Natural killer cell (primary cell): ENCODE data around the gene THY1. TPM values are rescaled to one million over a fixed set of nuclear protein-coding genes. Genes with fewer than 3 reads are reported as not detected.

ENCODE experiments used
- ATAC-seq, 3 donors: fragments of 150-1000 bp in 2 of 3; fragments of 200-7000 bp in 1 of 3; cut with Tn5 transposase; 1 replicate in 1 of 3; 2 replicates in 2 of 3; pipeline ENCODE4 v1.10.0; 2021; ENCODE audit warnings: mild to moderate bottlenecking in 2 of 3, moderate library complexity in 2 of 3
- DNase-seq, 2 donors: peaks; one replicate each; pipeline versions ENCODE4 v3.0.0 to v3.0.0-alpha.2; 2013 to 2021; ENCODE audit warnings: mixed read lengths in 1 of 2
- H3K27ac ChIP-seq: one replicate; pipeline ENCODE4 v1.5.1; 2013; ENCODE audit warnings: mild to moderate bottlenecking, low read length
- H3K27me3 ChIP-seq: one replicate; pipeline ENCODE4 v1.6.1; 2013; ENCODE audit warnings: low read length; ENCODE audit not compliant: control insufficient read depth, insufficient read depth
- H3K36me3 ChIP-seq: one replicate; pipeline ENCODE4 v1.6.1; 2013; ENCODE audit warnings: low read length; ENCODE audit not compliant: control insufficient read depth, insufficient read depth
- H3K4me1 ChIP-seq: one replicate; pipeline ENCODE4 v1.6.1; 2013; ENCODE audit warnings: low read length; ENCODE audit not compliant: control insufficient read depth, insufficient read depth
- H3K4me3 ChIP-seq: one replicate; pipeline ENCODE4 v1.5.1; 2013; ENCODE audit warnings: low read length
- H3K9me3 ChIP-seq: one replicate; pipeline ENCODE4 v1.6.1; 2013; ENCODE audit warnings: low read length; ENCODE audit not compliant: control insufficient read depth, insufficient read depth
- H3K27ac Mint-ChIP-seq, 2 donors: one replicate each; pipeline ENCODE4 v1.8.0; 2022; ENCODE audit warnings: mild to moderate bottlenecking in 2 of 2, mixed read lengths in 2 of 2, moderate library complexity in 1 of 2
- H3K27me3 Mint-ChIP-seq, 2 donors: one replicate each; pipeline ENCODE4 v1.8.0; 2022; ENCODE audit warnings: low read depth in 2 of 2, mixed read lengths in 2 of 2
- H3K36me3 Mint-ChIP-seq: one replicate; pipeline ENCODE4 v1.8.0; 2022; ENCODE audit warnings: mixed read lengths
- H3K4me1 Mint-ChIP-seq, 2 donors: one replicate each; pipeline ENCODE4 v1.8.0; 2022; ENCODE audit warnings: mixed read lengths in 2 of 2
- H3K4me3 Mint-ChIP-seq: one replicate; pipeline ENCODE4 v1.8.0; 2022; ENCODE audit warnings: mild to moderate bottlenecking, moderate library complexity, mixed read lengths
- H3K9me3 Mint-ChIP-seq, 2 donors: one replicate each; pipeline ENCODE4 v1.8.0; 2022; ENCODE audit warnings: mixed read lengths in 2 of 2
- CTCF ChIP-seq: fragments of 200-600 bp; IDR thresholded peaks from one replicate; pipeline ENCODE4 v1.8.0; 2022; ENCODE audit warnings: antibody characterized with exemption
- WGBS: methylation state at CpG from one replicate; pipeline ENCODE4 v1.1.7; 2013; ENCODE audit warnings: missing lambda C conversion rate; ENCODE audit not compliant: insufficient coverage; 5-methylcytosine and 5-hydroxymethylcytosine counted together
- intact Hi-C: fragments of 100-400 bp; cut with micrococcal nuclease; formaldehyde crosslinking; loops from one replicate; pipeline ENCODE4 v1.14.2; 2022
- total RNA-seq, 4 donors: library from RNA; stranded (reverse); fragments of 120-200 nt in 1 of 4; gene quantifications; one replicate each; pipeline versions ENCODE4 v1.2.3 to v1.2.4, GENCODE V29; 2013 to 2022

THY1 gene
- total RNA-seq, 3 donors from 2014 or later (not counting 1 experiment from before 2014, with no cell fraction given) = not detected

- no peaks in the 10 kb centered on the region for H3K36me3 Mint-ChIP-seq
- no peak for ATAC-seq
Observed at GRCh38 chr11:119371778-119372182, 51.2 kb downstream of the THY1 start.

GRCh38 chr11:119371067-119371601, 51.8 kb downstream of the THY1 start:
- Mint-ChIP-seq H3K9me3 (no peaks in the 10 kb centered on the region), H3K4me3 (no peak overlapping the region), H3K27me3 (peaks cover 22 to 30% of the 10 kb centered on the region in 2 donors), H3K36me3 (no peaks in the 10 kb centered on the region), H3K4me1 (peaks cover 0 to 6% of the 10 kb centered on the region in 2 donors), H3K27ac (no peak overlapping the region)
- Histone ChIP-seq H3K36me3 (no peaks in the 10 kb centered on the region), H3K27ac (no peak overlapping the region), H3K4me1 (peaks cover 13% of the 10 kb centered on the region), H3K9me3 (no peaks in the 10 kb centered on the region), H3K27me3 (no peaks in the 10 kb centered on the region), H3K4me3 (no peak overlapping the region)
- no peak for TF ChIP-seq CTCF
- intact Hi-C loops = no loop called here
- no peak for DNase-seq
- ATAC-seq = no peak
- 89% methylated on average over 8 of the region's 8 CpGs for WGBS

More at GRCh38 chr11:119371778-119372182, 51.2 kb downstream of the THY1 start:
- Histone ChIP-seq H3K4me1 (peaks cover 13% of the 10 kb centered on the region), H3K27me3 (no peaks in the 10 kb centered on the region), H3K9me3 (no peaks in the 10 kb centered on the region), H3K4me3 (no peak overlapping the region), H3K27ac (no peak overlapping the region), H3K36me3 (no peaks in the 10 kb centered on the region)
- peaks cover 0 to 6% of the 10 kb centered on the region in 2 donors for H3K4me1 Mint-ChIP-seq
- intact Hi-C loops = no loop called here
- H3K4me3 Mint-ChIP-seq = no peak overlapping the region
- peaks cover 15 to 24% of the 10 kb centered on the region in 2 donors for H3K27me3 Mint-ChIP-seq
- no peak for TF ChIP-seq CTCF
- WGBS = 77% methylated on average over 8 of the region's 8 CpGs
- no peaks in the 10 kb centered on the region for H3K9me3 Mint-ChIP-seq
- no peak overlapping the region for H3K27ac Mint-ChIP-seq
- DNase-seq = no peak

GRCh38 chr11:119370486-119371046, 52.4 kb downstream of the THY1 start:
- H3K4me3 Mint-ChIP-seq = no peak overlapping the region
- H3K4me1 Mint-ChIP-seq = peaks cover 0 to 6% of the 10 kb centered on the region in 2 donors
- DNase-seq (peak in 1 of 2 donors; percentile 52), ATAC-seq (peak in 2 of 3 donors; percentile 50 to 77)
- Histone ChIP-seq H3K4me1 (peaks cover 13% of the 10 kb centered on the region), H3K4me3 (no peak overlapping the region), H3K36me3 (no peaks in the 10 kb centered on the region), H3K9me3 (no peaks in the 10 kb centered on the region), H3K27ac (no peak overlapping the region), H3K27me3 (peaks cover under 1% of the 10 kb centered on the region)
- H3K9me3 Mint-ChIP-seq = no peaks in the 10 kb centered on the region
- 68% methylated on average over 8 of the region's 8 CpGs for WGBS
- no peak for TF ChIP-seq CTCF
- intact Hi-C loops = no loop called here
- no peak overlapping the region for H3K27ac Mint-ChIP-seq
- peaks cover 27 to 32% of the 10 kb centered on the region in 2 donors for H3K27me3 Mint-ChIP-seq
- H3K36me3 Mint-ChIP-seq = no peaks in the 10 kb centered on the region
